Measurements from ENCODE around the gene PPFIA2.

DNA sequence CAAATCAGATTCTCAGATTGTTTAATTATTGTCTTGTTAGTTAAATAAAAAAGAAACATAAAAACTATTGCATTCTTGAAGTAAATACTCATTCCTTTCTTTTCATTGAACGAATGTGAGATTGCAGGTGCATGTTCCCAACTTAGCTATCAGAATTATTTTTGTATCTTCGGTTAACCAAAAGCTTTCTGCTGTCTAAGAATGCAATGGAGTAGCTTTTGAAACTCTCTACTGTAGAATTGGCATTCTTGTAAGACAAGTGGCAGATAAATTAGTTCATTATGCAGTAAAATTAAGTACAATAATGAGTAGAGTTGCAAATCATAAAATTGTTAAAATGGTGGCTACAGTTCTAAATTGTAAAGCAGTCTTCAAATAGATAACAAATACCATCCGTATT, 383.2 kb downstream of the PPFIA2 start:
- TF ChIP-seq EP300 (IDR thresholded peaks at IDR 0.05; ENCODE audit: borderline replicate concordance), result no peak
- TF ChIP-seq MAX (IDR thresholded peaks at IDR 0.05), result no peak
